ENCODE data around the gene DUSP23.

GRCh38 chr1:159746666-159747065, 34.1 kb upstream of the DUSP23 start:
- TF ChIP-seq CTCF (IDR thresholded peaks at IDR 0.05) (no peak), POLR2A (IDR thresholded peaks at IDR 0.05) (no peak)

All from thyroid gland (tissue), 4 donors.